GM10847 (cell line): Measurements from ENCODE around the gene NDUFAF8.

Experiments
- POLR2A ChIP-seq: IDR thresholded peaks from 2 replicates; pipeline ENCODE4 v1.6.1; 2011; ENCODE audit not compliant: insufficient read length; ENCODE audit errors: extremely low read depth

The NDUFAF8 gene

GRCh38 chr17:81239714-81240555 lies 817 bp downstream of the NDUFAF8 start:
- no peak for TF ChIP-seq POLR2A

GRCh38 chr17:81240761-81241160 lies 1.6 kb downstream of the NDUFAF8 start:
- no peak for TF ChIP-seq POLR2A

- TF ChIP-seq POLR2A: no peak
Measured at GRCh38 chr17:81241203-81241602, 2.1 kb downstream of the NDUFAF8 start.

GRCh38 chr17:81241648-81242420 lies 2.7 kb downstream of the NDUFAF8 start:
- no peak for TF ChIP-seq POLR2A

- TF ChIP-seq POLR2A: no peak
Measured at GRCh38 chr17:81242421-81243332, 3.6 kb downstream of the NDUFAF8 start.

GRCh38 chr17:81243333-81243664 lies 4.2 kb downstream of the NDUFAF8 start:
- TF ChIP-seq POLR2A: no peak

GRCh38 chr17:81244358-81245023 lies 5.4 kb downstream of the NDUFAF8 start:
- TF ChIP-seq POLR2A: no peak

GRCh38 chr17:81245024-81245664 lies 6.0 kb downstream of the NDUFAF8 start:
- no peak for TF ChIP-seq POLR2A

- TF ChIP-seq POLR2A: no peak
Measured at GRCh38 chr17:81245665-81246342, 6.7 kb downstream of the NDUFAF8 start.

- TF ChIP-seq POLR2A: no peak
Measured at GRCh38 chr17:81246343-81246670, 7.2 kb downstream of the NDUFAF8 start.

- no peak for TF ChIP-seq POLR2A
Measured at GRCh38 chr17:81246679-81247338, 7.7 kb downstream of the NDUFAF8 start.

- TF ChIP-seq POLR2A: no peak
Measured at GRCh38 chr17:81247339-81247990, 8.3 kb downstream of the NDUFAF8 start.

- TF ChIP-seq POLR2A: no peak
Measured at GRCh38 chr17:81248649-81249048, 9.5 kb downstream of the NDUFAF8 start.
